ENCODE results near the gene VENTX.
"Not testable (repeated sequence)": the region's sequence is repeated elsewhere in the genome, so short reads cannot be mapped to it uniquely, and the experiment has no call there.

Gene VENTX

GRCh38 chr10:133264461-133264860 is 26.8 kb downstream of the VENTX start:
- TF ChIP-seq CTCF (conservative IDR thresholded peaks at IDR 0.05; ENCODE audit: low read length): no peak
- DNase-seq (ENCODE audit: low read depth): no peak

GRCh38 chr10:133265052-133265451 is 27.4 kb downstream of the VENTX start:
- DNase-seq (ENCODE audit: low read depth); H3K4me3 ChIP-seq (ENCODE audit: low read length): not testable (repeated sequence)

More at GRCh38 chr10:133264461-133264860, 26.8 kb downstream of the VENTX start:
- no peak overlapping the region for H3K4me3 ChIP-seq (ENCODE audit: low read length)

GRCh38 chr10:133266056-133266795 is 28.6 kb downstream of the VENTX start:
- DNase-seq (ENCODE audit: low read depth): no peak
- no peak for TF ChIP-seq CTCF (conservative IDR thresholded peaks at IDR 0.05; ENCODE audit: low read length)
- no peak overlapping the region for H3K4me3 ChIP-seq (ENCODE audit: low read length)

GRCh38 chr10:133267293-133267692 is 29.6 kb downstream of the VENTX start:
- TF ChIP-seq CTCF (conservative IDR thresholded peaks at IDR 0.05; ENCODE audit: low read length): no peak
- no peak overlapping the region for H3K4me3 ChIP-seq (ENCODE audit: low read length)
- no peak for DNase-seq (ENCODE audit: low read depth)

GRCh38 chr10:133267829-133268228 is 30.2 kb downstream of the VENTX start:
- TF ChIP-seq CTCF (conservative IDR thresholded peaks at IDR 0.05; ENCODE audit: low read length): no peak
- DNase-seq (ENCODE audit: low read depth): no peak
- no peak overlapping the region for H3K4me3 ChIP-seq (ENCODE audit: low read length)

- DNase-seq (ENCODE audit: low read depth): no peak
- H3K4me3 ChIP-seq (ENCODE audit: low read length): no peak overlapping the region
- no peak for TF ChIP-seq CTCF (conservative IDR thresholded peaks at IDR 0.05; ENCODE audit: low read length)
Measured at GRCh38 chr10:133268532-133268931, 30.9 kb downstream of the VENTX start.

GRCh38 chr10:133269367-133269766 is 31.7 kb downstream of the VENTX start:
- TF ChIP-seq CTCF (conservative IDR thresholded peaks at IDR 0.05; ENCODE audit: low read length): no peak
- H3K4me3 ChIP-seq (ENCODE audit: low read length): no peak overlapping the region
- DNase-seq (ENCODE audit: low read depth): no peak

Data from AG10803 (cell line).